H1 (cell line): ENCODE data around the gene NEU3. TPM values are rescaled to one million over a fixed set of nuclear protein-coding genes. Genes with fewer than 3 reads are reported as not detected.
"Not testable (repeated sequence)": the region's sequence is repeated elsewhere in the genome, so short reads cannot be mapped to it uniquely, and the experiment has no call there.

ENCODE experiments used
- CTCF ChIA-PET: fragments of 300-600 bp; sonication (Branson Sonifier 250); formaldehyde crosslinking; loops from one replicate; lab custom pipeline; 2021; ENCODE audit not compliant: partially characterized antibody; lab: Charles Lee
- POLR2A ChIA-PET: fragments of 300-600 bp; sonication (Branson Sonifier 250); formaldehyde crosslinking; loops from one replicate; lab custom pipeline; 2021; ENCODE audit warnings: inconsistent platforms; ENCODE audit not compliant: partially characterized antibody; lab: Charles Lee
- DNase-seq, 2 experiments: peaks; one replicate each; pipeline versions ENCODE4 v3.0.0 to v3.0.0-alpha.2; 2010 to 2022; ENCODE audit warnings: low spot score in 2 of 2, low read depth in 1 of 2, mixed read lengths in 1 of 2
- FAIRE-seq: peaks from 2 replicates; lab custom pipeline; 2011; peaks lifted over from hg19 to GRCh38; lab: Jason Lieb, UNC
- H2AFZ ChIP-seq: 2 replicates; pipeline ENCODE4 v1.8.1; 2012; ENCODE audit warnings: low read length, inconsistent platforms
- H2AK5ac ChIP-seq: 2 replicates; pipeline ENCODE4 v1.6.1; 2013; ENCODE audit warnings: low read depth, low read length
- H2BK120ac ChIP-seq: replicated peaks from 2 replicates; pipeline ENCODE3; 2013; ENCODE audit warnings: low read depth, low read length, inconsistent platforms
- H2BK12ac ChIP-seq: 2 replicates; pipeline ENCODE4 v1.6.1; 2013; ENCODE audit warnings: low read depth, low read length
- H2BK15ac ChIP-seq: 2 replicates; pipeline ENCODE4 v1.6.1; 2013; ENCODE audit warnings: low read length
- H2BK20ac ChIP-seq: 2 replicates; pipeline ENCODE4 v1.6.1; 2013; ENCODE audit warnings: low read length
- H2BK5ac ChIP-seq: 2 replicates; pipeline ENCODE4 v1.6.1; 2013; ENCODE audit warnings: low read depth, low read length
- H3K14ac ChIP-seq: 2 replicates; pipeline ENCODE4 v1.6.1; 2013; ENCODE audit warnings: inconsistent platforms; ENCODE audit not compliant: insufficient read length
- H3K18ac ChIP-seq: 2 replicates; pipeline ENCODE4 v1.6.1; 2013; ENCODE audit warnings: low read length; ENCODE audit errors: extremely low read depth
- H3K23ac ChIP-seq: 2 replicates; pipeline ENCODE4 v1.6.1; 2013; ENCODE audit warnings: inconsistent platforms; ENCODE audit not compliant: insufficient read length
- H3K23me2 ChIP-seq: 2 replicates; pipeline ENCODE4 v1.6.1; 2013; ENCODE audit warnings: low read depth, low read length
- H3K27ac ChIP-seq: 2 replicates; pipeline ENCODE4 v1.6.1; 2011; ENCODE audit warnings: low read depth, low read length, inconsistent platforms
- H3K27me3 ChIP-seq, 4 experiments: replicated peaks in 1 of 4; 1 replicate in 1 of 4; 2 replicates in 3 of 4; pipeline versions ENCODE4 v1.6.1 to v1.8.1; 2011 to 2013; ENCODE audit warnings: low read length in 3 of 4, mild to moderate bottlenecking in 3 of 4, inconsistent platforms in 2 of 4, mixed read lengths in 2 of 4, moderate library complexity in 1 of 4; ENCODE audit not compliant: control insufficient read depth in 3 of 4, insufficient read depth in 3 of 4; ENCODE audit errors: extremely low read depth in 1 of 4
- H3K36me3 ChIP-seq, 4 experiments: 2 replicates each; pipeline versions ENCODE4 v1.6.1 to v1.8.1; 2011 to 2013; ENCODE audit warnings: mild to moderate bottlenecking in 4 of 4, low read length in 3 of 4, moderate library complexity in 2 of 4, control low read depth in 1 of 4, inconsistent platforms in 1 of 4; ENCODE audit not compliant: insufficient read depth in 4 of 4, control insufficient read depth in 2 of 4
- H3K4ac ChIP-seq: replicated peaks from 2 replicates; pipeline ENCODE3; 2013; ENCODE audit warnings: low read length, low read depth, mixed read lengths, inconsistent platforms; ENCODE audit not compliant: insufficient read length
- H3K4me1 ChIP-seq, 4 experiments: replicated peaks in 1 of 4; 1 replicate in 1 of 4; 2 replicates in 3 of 4; pipeline versions ENCODE4 v1.6.1 to v1.8.1; 2011 to 2013; ENCODE audit warnings: low read length in 3 of 4, inconsistent platforms in 2 of 4, mixed read lengths in 1 of 4; ENCODE audit not compliant: insufficient read depth in 4 of 4, control insufficient read depth in 3 of 4
- H3K4me2 ChIP-seq, 2 experiments: 2 replicates each; pipeline versions ENCODE4 v1.6.1 to v1.8.1; 2011 to 2013; ENCODE audit warnings: low read depth in 2 of 2, low read length in 2 of 2, control low read depth in 1 of 2, inconsistent platforms in 1 of 2, mild to moderate bottlenecking in 1 of 2; ENCODE audit not compliant: insufficient read depth in 1 of 2
- H3K4me3 ChIP-seq, 4 experiments: fragments of 200-600, 300-600 bp in 1 of 4; sonication (generic), shearing (Covaris generic), sonication (Bioruptor Twin) in 1 of 4; 2 replicates each; pipeline versions ENCODE4 v1.5.1 to v1.8.1; 2011 to 2016; ENCODE audit warnings: low read length in 4 of 4, low read depth in 3 of 4, control low read depth in 2 of 4, inconsistent platforms in 2 of 4, mild to moderate bottlenecking in 2 of 4, mixed read lengths in 1 of 4, moderate library complexity in 1 of 4; ENCODE audit not compliant: insufficient read depth in 2 of 4; ENCODE audit errors: extremely low read depth in 1 of 4
- H3K56ac ChIP-seq: replicated peaks from 2 replicates; pipeline ENCODE3; 2013; ENCODE audit warnings: low read depth, mild to moderate bottlenecking, mixed read lengths, low read length, inconsistent platforms; ENCODE audit not compliant: insufficient read length
- H3K79me1 ChIP-seq: 2 replicates; pipeline ENCODE4 v1.6.1; 2013; ENCODE audit warnings: low read depth, low read length, control low read depth
- H3K79me2 ChIP-seq, 2 experiments: 2 replicates each; pipeline versions ENCODE4 v1.6.1 to v1.8.1; 2012 to 2013; ENCODE audit warnings: low read length in 2 of 2, mild to moderate bottlenecking in 2 of 2, inconsistent platforms in 1 of 2; ENCODE audit not compliant: insufficient read depth in 2 of 2, control insufficient read depth in 1 of 2
- H3K9ac ChIP-seq, 4 experiments: replicated peaks in 1 of 4; 1 replicate in 1 of 4; 2 replicates in 3 of 4; pipeline versions ENCODE4 v1.6.1 to v1.8.1; 2011 to 2013; ENCODE audit warnings: low read depth in 3 of 4, low read length in 3 of 4, control low read depth in 2 of 4, mild to moderate bottlenecking in 2 of 4, moderate library complexity in 2 of 4, inconsistent platforms in 1 of 4; ENCODE audit errors: extremely low read depth in 1 of 4
- H3K9me3 ChIP-seq, 2 experiments: 2 replicates each; pipeline versions ENCODE4 v1.6.1 to v1.8.1; 2012 to 2013; ENCODE audit warnings: mild to moderate bottlenecking in 2 of 2, moderate library complexity in 2 of 2, control low read depth in 1 of 2, inconsistent platforms in 1 of 2, low read depth in 1 of 2, low read length in 1 of 2, mixed read lengths in 1 of 2; ENCODE audit not compliant: insufficient read depth in 2 of 2
- H4K20me1 ChIP-seq, 2 experiments: replicated peaks in 1 of 2; 2 replicates each; pipeline versions ENCODE3 to v1.8.1; 2011 to 2013; ENCODE audit warnings: inconsistent platforms in 2 of 2, low read length in 2 of 2, mild to moderate bottlenecking in 1 of 2; ENCODE audit not compliant: insufficient read depth in 2 of 2, control insufficient read depth in 1 of 2
- H4K5ac ChIP-seq: 2 replicates; pipeline ENCODE4 v1.6.1; 2013; ENCODE audit warnings: low read length, low read depth, mixed read lengths, inconsistent platforms; ENCODE audit not compliant: insufficient read length
- H4K8ac ChIP-seq: 2 replicates; pipeline ENCODE4 v1.8.0; 2013; ENCODE audit warnings: mild to moderate bottlenecking, moderate library complexity, low read length, inconsistent platforms; ENCODE audit not compliant: insufficient read depth; ENCODE audit errors: extremely low read depth
- H4K91ac ChIP-seq: replicated peaks from 2 replicates; pipeline ENCODE3; 2013; ENCODE audit warnings: low read length, mixed read lengths, inconsistent platforms; ENCODE audit not compliant: insufficient read length
- CHD1 ChIP-seq: IDR thresholded peaks from 2 replicates; pipeline ENCODE4 v1.6.1; 2012; ENCODE audit warnings: low read depth, low read length, improper control_type of control experiment
- CTCF ChIP-seq, 3 experiments: IDR thresholded peaks; 1 replicate in 2 of 3; 2 replicates in 1 of 3; pipeline versions ENCODE4 v1.5.1 to v1.6.1; 2011; ENCODE audit warnings: low read length in 3 of 3, mild to moderate bottlenecking in 3 of 3, inconsistent platforms in 2 of 3, low read depth in 1 of 3, moderate library complexity in 1 of 3; ENCODE audit not compliant: insufficient read depth in 1 of 3; ENCODE audit errors: control extremely low read depth in 1 of 3
- GABPA ChIP-seq: IDR thresholded peaks from 2 replicates; pipeline ENCODE4 v1.6.1; 2011; ENCODE audit warnings: mild to moderate bottlenecking, low read length, moderate library complexity, borderline replicate concordance; ENCODE audit not compliant: insufficient read depth
- HDAC6 ChIP-seq: IDR thresholded peaks from one replicate; pipeline ENCODE4 v1.7.1; 2012; ENCODE audit warnings: low read depth, mild to moderate bottlenecking, inconsistent platforms, low read length, moderate library complexity
- RAD21 ChIP-seq, 2 experiments: IDR thresholded peaks in 1 of 2; conservative IDR thresholded peaks in 1 of 2; 2 replicates each; pipeline ENCODE4 v1.6.1; 2011; ENCODE audit warnings: low read depth in 2 of 2, low read length in 2 of 2, improper control_type of control experiment in 1 of 2, inconsistent platforms in 1 of 2, mild to moderate bottlenecking in 1 of 2, moderate library complexity in 1 of 2
- RNF2 ChIP-seq: fragments of 200-900, 300-1000 bp; sonication (generic); IDR thresholded peaks from 2 replicates; pipeline ENCODE4 v1.7.1; 2016; ENCODE audit warnings: borderline replicate concordance, low read depth, mild to moderate bottlenecking, antibody characterized with exemption, low read length; ENCODE audit not compliant: poor library complexity, severe bottlenecking; ENCODE audit errors: missing control alignments
- SP1 ChIP-seq: IDR thresholded peaks from 2 replicates; pipeline ENCODE4 v1.6.1; 2011; ENCODE audit warnings: low read depth, low read length
- WGBS, 2 experiments: shearing (Covaris generic) in 1 of 2; methylation state at CpG; one replicate each; pipeline versions ENCODE4 v1.1.6 to v1.1.7; 2013 to 2015; ENCODE audit warnings: low lambda C conversion rate in 2 of 2, mixed read lengths in 2 of 2, inconsistent platforms in 1 of 2, low coverage in 1 of 2, missing lambda C conversion rate in 1 of 2; ENCODE audit not compliant: insufficient replicate concordance in 2 of 2, insufficient coverage in 1 of 2, insufficient read length in 1 of 2; ENCODE audit errors: extremely low coverage in 1 of 2, missing lambda C conversion rate in 1 of 2; 5-methylcytosine and 5-hydroxymethylcytosine counted together
- polyA plus RNA-seq, 7 experiments: library from polyadenylated mRNA; depleted of rRNA in 3 of 7; stranded (reverse) in 5 of 7; unstranded in 2 of 7; fragments of >200 nt in 5 of 7; fragments of 200-250 nt in 2 of 7; gene quantifications; 1 replicate in 5 of 7; 2 replicates in 1 of 7; 4 replicates in 1 of 7; pipeline versions ENCODE4 v1.2.1 to v1.2.3, GENCODE V29; 2011 to 2013; ENCODE audit warnings: missing spikeins in 2 of 7, mixed read lengths in 2 of 7
- total RNA-seq: library from RNA; stranded (reverse); fragmentation: NEBNext Ultra II Directional; extraction: Animal tissue kit (Norgen Biotek cat#: 25700); gene quantifications from 2 replicates; pipeline ENCODE4 v1.2.1, GENCODE V29; 2021

Gene NEU3
- total and polyA plus RNA-seq, 2 of the 8 experiments (the other 6 are each of a cell fraction or from before 2014, with no cell fraction given): 8.9 to 15.6 TPM

GRCh38 chr11:74957937-74958629 is 30.6 kb upstream of the NEU3 start (continued):
- TF ChIP-seq GABPA (no peak), CHD1 (no peak), SP1 (no peak), CTCF (IDR thresholded peaks at IDR 0.05; ENCODE audit: control extremely low read depth in 1 of 3, insufficient read depth in 1 of 3, low read depth in 1 of 3, low read length in 3 of 3) (no peak), RNF2 (no peak), HDAC6 (no peak), RAD21 (IDR thresholded peaks at IDR 0.05 in 1 of 2, conservative IDR thresholded peaks at IDR 0.05 in 1 of 2; ENCODE audit: low read depth in 2 of 2, low read length in 2 of 2) (no peak)

GRCh38 chr11:74960128-74960527 is 28.6 kb upstream of the NEU3 start:
- FAIRE-seq, H3K9me3 ChIP-seq, H2BK120ac ChIP-seq, H3K79me1 ChIP-seq, H2BK15ac ChIP-seq, H2BK5ac ChIP-seq, H3K56ac ChIP-seq, DNase-seq, H3K4ac ChIP-seq, H3K23me2 ChIP-seq, H3K23ac ChIP-seq, H3K4me2 ChIP-seq, H2BK20ac ChIP-seq, H3K4me3 ChIP-seq, H3K27ac ChIP-seq, H3K14ac ChIP-seq, H3K27me3 ChIP-seq, H2AFZ ChIP-seq, H3K9ac ChIP-seq, H2BK12ac ChIP-seq, H4K8ac ChIP-seq, H4K5ac ChIP-seq, H2AK5ac ChIP-seq, H4K91ac ChIP-seq, H3K4me1 ChIP-seq, H3K18ac ChIP-seq: not testable (repeated sequence)
- peaks cover 15% of the 10 kb centered on the region in 2 experiments for H4K20me1 ChIP-seq
- H3K36me3 ChIP-seq: peaks cover 0 to 16% (median under 1%) of the 10 kb centered on the region in 4 experiments; a peak in 1 of 8 replicates
- ChIA-PET CTCF (interaction anchor here (1.2 kb wide), 1 partner anchor 14 kb away, joined by 3 read pairs; no protein-coding TSS in a partner anchor), POLR2A (interaction anchor here (1.6 kb wide), 1 partner anchor 10 kb away, joined by 4 read pairs; no protein-coding TSS in a partner anchor)
- WGBS, 2 experiments: 98% methylated on average over 6 of the region's 6 CpGs; no CpG with 5 or more reads in 1 of the 2 experiments
- peaks cover 3 to 96% of the 10 kb centered on the region in 2 experiments; a peak in 3 of 4 replicates for H3K79me2 ChIP-seq
